Activated effector memory CD4-positive, alpha-beta T cell treated with anti-CD3 and anti-CD28 coated beads, Interleukin-2, amount 50 U/mL, for 16 hours (primary cell): ENCODE data around the gene FOXC2.
A peak's percentile ranks its signal among the peaks of the same experiment; 100 is the strongest.

ENCODE experiments used
- DNase-seq: peaks from one replicate; pipeline ENCODE4 v3.0.0-alpha.2; 2020

The FOXC2 gene

GRCh38 chr16:86558355-86559193 is 8.1 kb upstream of the FOXC2 start:
- no peak for DNase-seq

- no peak for DNase-seq
These were observed 6.8 kb upstream of the FOXC2 start for GRCh38 chr16:86559802-86560305.

- DNase-seq = no peak
These were observed 4.3 kb upstream of the FOXC2 start for GRCh38 chr16:86562356-86562755.

GRCh38 chr16:86563469-86564345 is 2.9 kb upstream of the FOXC2 start:
- peak; percentile 94 for DNase-seq

GRCh38 chr16:86565181-86565631 is 1.4 kb upstream of the FOXC2 start:
- no peak for DNase-seq

- no peak for DNase-seq
These were observed 751 bp upstream of the FOXC2 start for GRCh38 chr16:86565644-86566511.

GRCh38 chr16:86566966-86567700 is 504 bp downstream of the FOXC2 start:
- DNase-seq = no peak

- DNase-seq = no peak
These were observed 1.3 kb downstream of the FOXC2 start for GRCh38 chr16:86567701-86568581.

- DNase-seq = no peak
These were observed 2.3 kb downstream of the FOXC2 start for GRCh38 chr16:86568677-86569623.

- DNase-seq = no peak
These were observed 3.2 kb downstream of the FOXC2 start for GRCh38 chr16:86569701-86570447.

GRCh38 chr16:86570558-86571529 is 4.2 kb downstream of the FOXC2 start:
- no peak for DNase-seq

- DNase-seq = no peak
These were observed 4.9 kb downstream of the FOXC2 start for GRCh38 chr16:86571530-86571915.

GRCh38 chr16:86572041-86572521 is 5.5 kb downstream of the FOXC2 start:
- DNase-seq = no peak

GRCh38 chr16:86572606-86573005 is 6.0 kb downstream of the FOXC2 start:
- DNase-seq = no peak

- no peak for DNase-seq
These were observed 6.6 kb downstream of the FOXC2 start for GRCh38 chr16:86573215-86573614.

GRCh38 chr16:86573646-86574508 is 7.2 kb downstream of the FOXC2 start:
- no peak for DNase-seq
